T-cell (primary cell): ENCODE data around the gene CTNND2. TPM values are rescaled to one million over a fixed set of nuclear protein-coding genes. Genes with fewer than 3 reads are reported as not detected.

Source experiments
- ATAC-seq, 4 experiments: fragments of 200-7000 bp in 3 of 4; fragments of 150-1000 bp in 1 of 4; cut with Tn5 transposase; replicated peaks in 1 of 4; 1 replicate in 3 of 4; 2 replicates in 1 of 4; pipeline ENCODE4 v1.10.0; 2021; ENCODE audit warnings: moderate library complexity in 3 of 4, mild to moderate bottlenecking in 2 of 4, moderate number of reproducible peaks in 1 of 4
- CTCF ChIA-PET, 2 donors: fragments of 300-600 bp; sonication (Branson Sonifier 250); formaldehyde crosslinking; loops; one replicate each; lab custom pipeline; 2022; ENCODE audit warnings: antibody characterized with exemption in 2 of 2; lab: Charles Lee
- POLR2A ChIA-PET, 2 donors: fragments of 300-600 bp; sonication (Branson Sonifier 250); formaldehyde crosslinking; loops; one replicate each; lab custom pipeline; 2022; ENCODE audit warnings: antibody characterized with exemption in 2 of 2; lab: Charles Lee
- DNase-seq, 35 experiments: peaks; one replicate each; pipeline versions ENCODE4 v3.0.0 to v3.0.0-alpha.2; 2013 to 2023
- H3K27ac ChIP-seq: one replicate; pipeline ENCODE4 v1.5.1; 2013; ENCODE audit warnings: low read length
- H3K27me3 ChIP-seq, 2 experiments: replicated peaks in 1 of 2; 1 replicate in 1 of 2; 2 replicates in 1 of 2; pipeline versions ENCODE4 v1.6.1 to v1.7.0; 2013; ENCODE audit warnings: low read length in 1 of 2, mixed read lengths in 1 of 2; ENCODE audit not compliant: control insufficient read depth in 2 of 2, insufficient read depth in 2 of 2; ENCODE audit errors: extremely low read depth in 1 of 2
- H3K36me3 ChIP-seq, 2 donors: 1 replicate in 1 of 2; 2 replicates in 1 of 2; pipeline versions ENCODE4 v1.6.1 to v1.7.0; 2013; ENCODE audit warnings: low read length in 1 of 2; ENCODE audit not compliant: control insufficient read depth in 2 of 2, insufficient read depth in 1 of 2; ENCODE audit errors: extremely low read depth in 1 of 2
- H3K4me1 ChIP-seq, 2 experiments: 1 replicate in 1 of 2; 2 replicates in 1 of 2; pipeline versions ENCODE4 v1.6.1 to v1.7.0; 2013; ENCODE audit warnings: low read length in 2 of 2, mixed read lengths in 1 of 2; ENCODE audit not compliant: insufficient read depth in 2 of 2, control insufficient read depth in 1 of 2; ENCODE audit errors: extremely low read depth in 1 of 2
- H3K4me3 ChIP-seq, 2 donors: 1 replicate in 1 of 2; 2 replicates in 1 of 2; pipeline versions ENCODE4 v1.5.1 to v1.7.0; 2013; ENCODE audit warnings: mild to moderate bottlenecking in 2 of 2, low read length in 1 of 2, moderate library complexity in 1 of 2; ENCODE audit not compliant: control insufficient read depth in 1 of 2; ENCODE audit errors: extremely low read depth in 1 of 2
- H3K9me3 ChIP-seq: 2 replicates; pipeline ENCODE4 v1.7.0; 2013
- H3K27ac Mint-ChIP-seq, 2 donors: one replicate each; pipeline ENCODE4 v1.8.0; 2020 to 2021; ENCODE audit warnings: mild to moderate bottlenecking in 2 of 2, mixed read lengths in 2 of 2
- H3K27me3 Mint-ChIP-seq, 2 donors: one replicate each; pipeline ENCODE4 v1.8.0; 2021 to 2022; ENCODE audit warnings: mixed read lengths in 2 of 2
- H3K36me3 Mint-ChIP-seq: one replicate; pipeline ENCODE4 v1.8.0; 2021; ENCODE audit warnings: mixed read lengths
- H3K4me1 Mint-ChIP-seq, 3 donors: one replicate each; pipeline ENCODE4 v1.8.0; 2020 to 2022; ENCODE audit warnings: mixed read lengths in 3 of 3, mild to moderate bottlenecking in 1 of 3
- H3K4me3 Mint-ChIP-seq, 3 donors: one replicate each; pipeline ENCODE4 v1.8.0; 2020 to 2022; ENCODE audit warnings: mild to moderate bottlenecking in 3 of 3, mixed read lengths in 3 of 3, moderate library complexity in 3 of 3
- H3K9me3 Mint-ChIP-seq, 3 donors: one replicate each; pipeline ENCODE4 v1.8.0; 2020 to 2022; ENCODE audit warnings: mixed read lengths in 3 of 3
- WGBS: methylation state at CpG from one replicate; pipeline ENCODE4 v1.1.5; 2013; ENCODE audit warnings: missing lambda C conversion rate; ENCODE audit not compliant: insufficient coverage; 5-methylcytosine and 5-hydroxymethylcytosine counted together
- total RNA-seq, 35 experiments: library from RNA in 6 of 35; stranded (reverse) in 6 of 35; fragments of 120-200 nt in 1 of 35; gene quantifications; one replicate each; pipeline versions ENCODE4 v1.2.1 to v1.2.4 and lab custom pipeline; 2013 to 2026

The CTNND2 gene
- total RNA-seq, 5 donors from 2014 or later (not counting 1 experiment from before 2014, with no cell fraction given), result 0.22 TPM; not detected in 4

GRCh38 chr5:11452852-11453251 is 451.4 kb downstream of the CTNND2 start:
- Histone ChIP-seq H3K4me3 (no peak overlapping the region), H3K27ac (no peak overlapping the region), H3K27me3 (no peaks in the 10 kb centered on the region), H3K9me3 (no peaks in the 10 kb centered on the region), H3K36me3 (no peaks in the 10 kb centered on the region), H3K4me1 (no peaks in the 10 kb centered on the region)
- Mint-ChIP-seq H3K4me3 (no peak overlapping the region), H3K36me3 (no peaks in the 10 kb centered on the region), H3K4me1 (no peaks in the 10 kb centered on the region), H3K27me3 (no peaks in the 10 kb centered on the region), H3K27ac (no peak overlapping the region), H3K9me3 (no peaks in the 10 kb centered on the region)
- POLR2A ChIA-PET, result no interaction called here
- DNase-seq, result no peak
- CTCF ChIA-PET, result no interaction called here
- no CpG with 5 or more reads among the region's 2 CpGs for WGBS
- ATAC-seq, result no peak

- Mint-ChIP-seq H3K9me3 (no peaks in the 10 kb centered on the region), H3K36me3 (no peaks in the 10 kb centered on the region), H3K4me3 (no peak overlapping the region), H3K27ac (no peak overlapping the region), H3K27me3 (peaks cover 3 to 5% of the 10 kb centered on the region in 2 donors), H3K4me1 (no peaks in the 10 kb centered on the region)
- ChIA-PET POLR2A (no interaction called here), CTCF (no interaction called here)
- no peaks in the 10 kb centered on the region for H3K4me1 ChIP-seq
- H3K4me3 ChIP-seq, result no peak overlapping the region
- H3K36me3 ChIP-seq, result no peaks in the 10 kb centered on the region
- ATAC-seq (no peak), DNase-seq (no peak)
- no peaks in the 10 kb centered on the region for H3K27me3 ChIP-seq
- no peak overlapping the region for H3K27ac ChIP-seq
- H3K9me3 ChIP-seq, result no peaks in the 10 kb centered on the region
- WGBS, result no CpG with 5 or more reads among the region's 4 CpGs
These were observed 454.3 kb downstream of the CTNND2 start for GRCh38 chr5:11449966-11450365.

- H3K27me3 Mint-ChIP-seq, result peaks cover 3 to 7% of the 10 kb centered on the region in 2 donors
- ATAC-seq, result no peak
- no peaks in the 10 kb centered on the region for H3K4me1 Mint-ChIP-seq
- no peaks in the 10 kb centered on the region for H3K27me3 ChIP-seq
- no peak overlapping the region for H3K4me3 ChIP-seq
- no peaks in the 10 kb centered on the region for H3K9me3 ChIP-seq
- POLR2A ChIA-PET, result no interaction called here
- H3K36me3 ChIP-seq, result no peaks in the 10 kb centered on the region
- DNase-seq, result no peak
- CTCF ChIA-PET, result no interaction called here
- H3K27ac ChIP-seq, result no peak overlapping the region
- H3K27ac Mint-ChIP-seq, result no peak overlapping the region
- H3K4me3 Mint-ChIP-seq, result no peak overlapping the region
- H3K4me1 ChIP-seq, result no peaks in the 10 kb centered on the region
- no peaks in the 10 kb centered on the region for H3K9me3 Mint-ChIP-seq
- H3K36me3 Mint-ChIP-seq, result no peaks in the 10 kb centered on the region
- WGBS, result no CpG with 5 or more reads among the region's 4 CpGs
These were observed 455.0 kb downstream of the CTNND2 start for GRCh38 chr5:11449217-11449616.

GRCh38 chr5:11443831-11444230 is 460.4 kb downstream of the CTNND2 start:
- POLR2A ChIA-PET, result no interaction called here
- H3K4me3 ChIP-seq, result no peak overlapping the region
- H3K4me1 ChIP-seq, result no peaks in the 10 kb centered on the region
- ATAC-seq (no peak), DNase-seq (no peak)
- H3K9me3 ChIP-seq, result no peaks in the 10 kb centered on the region
- Mint-ChIP-seq H3K36me3 (no peaks in the 10 kb centered on the region), H3K9me3 (no peaks in the 10 kb centered on the region), H3K27me3 (peaks cover 3 to 7% of the 10 kb centered on the region in 2 donors), H3K4me1 (no peaks in the 10 kb centered on the region), H3K4me3 (no peak overlapping the region), H3K27ac (no peak overlapping the region)
- H3K27me3 ChIP-seq, result no peaks in the 10 kb centered on the region
- H3K36me3 ChIP-seq, result no peaks in the 10 kb centered on the region
- WGBS, result 100% methylated on average over 1 of the region's 3 CpGs
- CTCF ChIA-PET, result no interaction called here
- H3K27ac ChIP-seq, result no peak overlapping the region

- POLR2A ChIA-PET, result no interaction called here
- no CpG with 5 or more reads among the region's 1 CpG for WGBS
- Histone ChIP-seq H3K4me3 (no peak overlapping the region), H3K4me1 (no peaks in the 10 kb centered on the region), H3K36me3 (no peaks in the 10 kb centered on the region), H3K9me3 (no peaks in the 10 kb centered on the region), H3K27me3 (no peaks in the 10 kb centered on the region), H3K27ac (no peak overlapping the region)
- ATAC-seq (no peak), DNase-seq (no peak)
- CTCF ChIA-PET, result no interaction called here
- Mint-ChIP-seq H3K27ac (no peak overlapping the region), H3K36me3 (no peaks in the 10 kb centered on the region), H3K27me3 (peaks cover 2 to 9% of the 10 kb centered on the region in 2 donors), H3K4me3 (no peak overlapping the region), H3K4me1 (no peaks in the 10 kb centered on the region), H3K9me3 (peaks cover 0 to 3% (median 0%) of the 10 kb centered on the region in 3 donors)
These were observed 472.1 kb downstream of the CTNND2 start for GRCh38 chr5:11432116-11432515.

GRCh38 chr5:11429254-11429653 is 475.0 kb downstream of the CTNND2 start:
- H3K36me3 ChIP-seq, result no peaks in the 10 kb centered on the region
- H3K9me3 ChIP-seq, result no peaks in the 10 kb centered on the region
- no peaks in the 10 kb centered on the region for H3K27me3 ChIP-seq
- WGBS, result 77% methylated on average over 3 of the region's 7 CpGs
- H3K27ac Mint-ChIP-seq, result no peak overlapping the region
- no peak for ATAC-seq
- no peak for DNase-seq
- H3K27me3 Mint-ChIP-seq, result peaks cover 2 to 14% of the 10 kb centered on the region in 2 donors
- no peak overlapping the region for H3K27ac ChIP-seq
- no peaks in the 10 kb centered on the region for H3K4me1 Mint-ChIP-seq
- ChIA-PET CTCF (interaction anchor here in 1 of 2 donors (0.6 kb wide), 1 partner anchor 9 kb away, joined by 3 read pairs; no protein-coding TSS in a partner anchor), POLR2A (no interaction called here)
- no peak overlapping the region for H3K4me3 Mint-ChIP-seq
- no peaks in the 10 kb centered on the region for H3K36me3 Mint-ChIP-seq
- no peak overlapping the region for H3K4me3 ChIP-seq
- H3K4me1 ChIP-seq, result no peaks in the 10 kb centered on the region
- peaks cover 0 to 9% (median 0%) of the 10 kb centered on the region in 3 donors for H3K9me3 Mint-ChIP-seq

- Histone ChIP-seq H3K4me3 (no peak overlapping the region), H3K27me3 (no peaks in the 10 kb centered on the region), H3K4me1 (no peaks in the 10 kb centered on the region), H3K36me3 (no peaks in the 10 kb centered on the region), H3K9me3 (no peaks in the 10 kb centered on the region), H3K27ac (no peak overlapping the region)
- Mint-ChIP-seq H3K4me3 (no peak overlapping the region), H3K27me3 (peaks cover 2 to 14% of the 10 kb centered on the region in 2 donors), H3K36me3 (no peaks in the 10 kb centered on the region), H3K27ac (no peak overlapping the region), H3K9me3 (peaks cover 0 to 9% (median 0%) of the 10 kb centered on the region in 3 donors), H3K4me1 (no peaks in the 10 kb centered on the region)
- ChIA-PET CTCF (no interaction called here), POLR2A (no interaction called here)
- no CpG with 5 or more reads among the region's 1 CpG for WGBS
- ATAC-seq (no peak), DNase-seq (no peak)
These were observed 476.7 kb downstream of the CTNND2 start for GRCh38 chr5:11427569-11427968.
